Measurements from ENCODE around the gene NARF. TPM values are rescaled to one million over a fixed set of nuclear protein-coding genes. Genes with fewer than 3 reads are reported as not detected.

The NARF gene
- total and polyA plus RNA-seq, 2 of the 8 experiments (the other 6 are each of a cell fraction or from before 2014, with no cell fraction given): 97.4 to 131 TPM

DNA sequence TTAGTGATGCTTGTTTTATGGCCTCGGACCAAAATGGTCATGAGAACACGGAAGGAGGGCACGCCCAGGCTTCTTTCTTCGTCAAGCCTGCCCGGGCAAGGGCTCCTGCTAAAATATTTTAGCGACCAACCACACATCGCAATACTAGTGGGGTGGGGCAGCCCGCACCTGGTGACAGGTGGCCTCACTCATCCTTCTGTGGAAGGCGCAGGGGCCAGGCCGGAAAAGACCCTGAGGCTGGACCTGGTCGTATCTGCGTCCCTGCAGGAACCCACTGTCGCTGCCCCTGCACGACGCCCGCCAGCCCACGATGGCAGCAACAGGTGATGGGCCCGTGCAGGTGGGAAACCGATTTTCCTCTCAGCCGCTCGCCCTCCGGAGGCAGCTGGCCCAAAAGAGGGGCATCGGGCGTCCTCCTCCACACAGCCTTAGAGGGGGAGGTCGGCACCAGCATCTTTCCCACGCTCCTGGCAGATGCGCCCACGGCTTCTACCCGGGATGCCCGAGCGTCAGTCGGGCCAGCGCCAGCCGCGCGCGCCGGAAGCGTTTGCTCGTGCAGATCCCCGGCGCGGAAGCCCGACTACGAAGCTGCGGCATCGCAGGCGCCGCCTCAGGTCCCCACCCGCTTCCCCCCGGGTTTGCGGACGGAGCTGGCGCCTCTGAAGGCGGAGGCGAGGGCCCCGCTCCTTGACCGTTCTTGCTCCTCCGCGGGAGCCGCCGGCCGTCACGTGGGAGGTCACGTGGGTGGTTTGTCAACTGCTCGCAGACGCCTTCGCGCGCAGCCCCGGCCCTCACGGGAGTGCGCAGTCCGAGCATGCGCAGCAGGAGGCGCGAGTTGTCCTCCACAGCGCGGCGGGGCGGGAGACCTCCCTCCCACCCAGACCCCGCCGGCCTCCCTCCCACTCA, 38.2 kb downstream of the NARF start (continued):
- TF ChIP-seq, protein P1, sequence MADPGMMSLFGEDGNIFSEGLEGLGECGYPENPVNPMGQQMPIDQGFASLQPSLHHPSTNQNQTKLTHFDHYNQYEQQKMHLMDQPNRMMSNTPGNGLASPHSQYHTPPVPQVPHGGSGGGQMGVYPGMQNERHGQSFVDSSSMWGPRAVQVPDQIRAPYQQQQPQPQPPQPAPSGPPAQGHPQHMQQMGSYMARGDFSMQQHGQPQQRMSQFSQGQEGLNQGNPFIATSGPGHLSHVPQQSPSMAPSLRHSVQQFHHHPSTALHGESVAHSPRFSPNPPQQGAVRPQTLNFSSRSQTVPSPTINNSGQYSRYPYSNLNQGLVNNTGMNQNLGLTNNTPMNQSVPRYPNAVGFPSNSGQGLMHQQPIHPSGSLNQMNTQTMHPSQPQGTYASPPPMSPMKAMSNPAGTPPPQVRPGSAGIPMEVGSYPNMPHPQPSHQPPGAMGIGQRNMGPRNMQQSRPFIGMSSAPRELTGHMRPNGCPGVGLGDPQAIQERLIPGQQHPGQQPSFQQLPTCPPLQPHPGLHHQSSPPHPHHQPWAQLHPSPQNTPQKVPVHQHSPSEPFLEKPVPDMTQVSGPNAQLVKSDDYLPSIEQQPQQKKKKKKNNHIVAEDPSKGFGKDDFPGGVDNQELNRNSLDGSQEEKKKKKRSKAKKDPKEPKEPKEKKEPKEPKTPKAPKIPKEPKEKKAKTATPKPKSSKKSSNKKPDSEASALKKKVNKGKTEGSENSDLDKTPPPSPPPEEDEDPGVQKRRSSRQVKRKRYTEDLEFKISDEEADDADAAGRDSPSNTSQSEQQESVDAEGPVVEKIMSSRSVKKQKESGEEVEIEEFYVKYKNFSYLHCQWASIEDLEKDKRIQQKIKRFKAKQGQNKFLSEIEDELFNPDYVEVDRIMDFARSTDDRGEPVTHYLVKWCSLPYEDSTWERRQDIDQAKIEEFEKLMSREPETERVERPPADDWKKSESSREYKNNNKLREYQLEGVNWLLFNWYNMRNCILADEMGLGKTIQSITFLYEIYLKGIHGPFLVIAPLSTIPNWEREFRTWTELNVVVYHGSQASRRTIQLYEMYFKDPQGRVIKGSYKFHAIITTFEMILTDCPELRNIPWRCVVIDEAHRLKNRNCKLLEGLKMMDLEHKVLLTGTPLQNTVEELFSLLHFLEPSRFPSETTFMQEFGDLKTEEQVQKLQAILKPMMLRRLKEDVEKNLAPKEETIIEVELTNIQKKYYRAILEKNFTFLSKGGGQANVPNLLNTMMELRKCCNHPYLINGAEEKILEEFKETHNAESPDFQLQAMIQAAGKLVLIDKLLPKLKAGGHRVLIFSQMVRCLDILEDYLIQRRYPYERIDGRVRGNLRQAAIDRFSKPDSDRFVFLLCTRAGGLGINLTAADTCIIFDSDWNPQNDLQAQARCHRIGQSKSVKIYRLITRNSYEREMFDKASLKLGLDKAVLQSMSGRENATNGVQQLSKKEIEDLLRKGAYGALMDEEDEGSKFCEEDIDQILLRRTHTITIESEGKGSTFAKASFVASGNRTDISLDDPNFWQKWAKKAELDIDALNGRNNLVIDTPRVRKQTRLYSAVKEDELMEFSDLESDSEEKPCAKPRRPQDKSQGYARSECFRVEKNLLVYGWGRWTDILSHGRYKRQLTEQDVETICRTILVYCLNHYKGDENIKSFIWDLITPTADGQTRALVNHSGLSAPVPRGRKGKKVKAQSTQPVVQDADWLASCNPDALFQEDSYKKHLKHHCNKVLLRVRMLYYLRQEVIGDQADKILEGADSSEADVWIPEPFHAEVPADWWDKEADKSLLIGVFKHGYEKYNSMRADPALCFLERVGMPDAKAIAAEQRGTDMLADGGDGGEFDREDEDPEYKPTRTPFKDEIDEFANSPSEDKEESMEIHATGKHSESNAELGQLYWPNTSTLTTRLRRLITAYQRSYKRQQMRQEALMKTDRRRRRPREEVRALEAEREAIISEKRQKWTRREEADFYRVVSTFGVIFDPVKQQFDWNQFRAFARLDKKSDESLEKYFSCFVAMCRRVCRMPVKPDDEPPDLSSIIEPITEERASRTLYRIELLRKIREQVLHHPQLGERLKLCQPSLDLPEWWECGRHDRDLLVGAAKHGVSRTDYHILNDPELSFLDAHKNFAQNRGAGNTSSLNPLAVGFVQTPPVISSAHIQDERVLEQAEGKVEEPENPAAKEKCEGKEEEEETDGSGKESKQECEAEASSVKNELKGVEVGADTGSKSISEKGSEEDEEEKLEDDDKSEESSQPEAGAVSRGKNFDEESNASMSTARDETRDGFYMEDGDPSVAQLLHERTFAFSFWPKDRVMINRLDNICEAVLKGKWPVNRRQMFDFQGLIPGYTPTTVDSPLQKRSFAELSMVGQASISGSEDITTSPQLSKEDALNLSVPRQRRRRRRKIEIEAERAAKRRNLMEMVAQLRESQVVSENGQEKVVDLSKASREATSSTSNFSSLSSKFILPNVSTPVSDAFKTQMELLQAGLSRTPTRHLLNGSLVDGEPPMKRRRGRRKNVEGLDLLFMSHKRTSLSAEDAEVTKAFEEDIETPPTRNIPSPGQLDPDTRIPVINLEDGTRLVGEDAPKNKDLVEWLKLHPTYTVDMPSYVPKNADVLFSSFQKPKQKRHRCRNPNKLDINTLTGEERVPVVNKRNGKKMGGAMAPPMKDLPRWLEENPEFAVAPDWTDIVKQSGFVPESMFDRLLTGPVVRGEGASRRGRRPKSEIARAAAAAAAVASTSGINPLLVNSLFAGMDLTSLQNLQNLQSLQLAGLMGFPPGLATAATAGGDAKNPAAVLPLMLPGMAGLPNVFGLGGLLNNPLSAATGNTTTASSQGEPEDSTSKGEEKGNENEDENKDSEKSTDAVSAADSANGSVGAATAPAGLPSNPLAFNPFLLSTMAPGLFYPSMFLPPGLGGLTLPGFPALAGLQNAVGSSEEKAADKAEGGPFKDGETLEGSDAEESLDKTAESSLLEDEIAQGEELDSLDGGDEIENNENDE (IDR thresholded peaks at IDR 0.05; ENCODE audit: insufficient replicate concordance, low read length): no peak
- TF ChIP-seq POLR2AphosphoS5 (IDR thresholded peaks at IDR 0.05; ENCODE audit: low read depth, low read length) (no peak), EP300 (IDR thresholded peaks at IDR 0.05; ENCODE audit: borderline replicate concordance in 1 of 2, low read depth in 2 of 2, low read length in 2 of 2) (no peak), RFX5 (IDR thresholded peaks at IDR 0.05; ENCODE audit: borderline replicate concordance, low read depth, low read length) (no peak), SP4 (IDR thresholded peaks at IDR 0.05; ENCODE audit: low read length) (0 out of 2 replicates have a peak, but pooled peaks have one; percentile 39), FOSL1 (IDR thresholded peaks at IDR 0.05; ENCODE audit: insufficient read depth, low read depth, low read length) (no peak), KDM4A (IDR thresholded peaks at IDR 0.05; ENCODE audit: low read depth, low read length, severe bottlenecking) (peak; percentile 90)
- TF ChIP-seq, protein P2, sequence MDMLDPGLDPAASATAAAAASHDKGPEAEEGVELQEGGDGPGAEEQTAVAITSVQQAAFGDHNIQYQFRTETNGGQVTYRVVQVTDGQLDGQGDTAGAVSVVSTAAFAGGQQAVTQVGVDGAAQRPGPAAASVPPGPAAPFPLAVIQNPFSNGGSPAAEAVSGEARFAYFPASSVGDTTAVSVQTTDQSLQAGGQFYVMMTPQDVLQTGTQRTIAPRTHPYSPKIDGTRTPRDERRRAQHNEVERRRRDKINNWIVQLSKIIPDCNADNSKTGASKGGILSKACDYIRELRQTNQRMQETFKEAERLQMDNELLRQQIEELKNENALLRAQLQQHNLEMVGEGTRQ (IDR thresholded peaks at IDR 0.05; ENCODE audit: low read length): peak; percentile 98
